Measurements from ENCODE around the gene KRTAP4-8.
"Not testable (repeated sequence)": the region's sequence is repeated elsewhere in the genome, so short reads cannot be mapped to it uniquely, and the experiment has no call there.

GRCh38 chr17:41084100-41084856, 13.7 kb downstream of the KRTAP4-8 start, which contains the start of gene KRTAP4-7:
- TF ChIP-seq CTCF (conservative IDR thresholded peaks at IDR 0.05; ENCODE audit: low read length); EZH2phosphoT487 (IDR thresholded peaks at IDR 0.05; ENCODE audit: borderline replicate concordance): not testable (repeated sequence)
